GM21528 (cell line): ENCODE measurements around the gene ACY1.
A peak's percentile ranks its signal among the peaks of the same experiment; 100 is the strongest.
"Not testable (repeated sequence)": the region's sequence is repeated elsewhere in the genome, so short reads cannot be mapped to it uniquely, and the experiment has no call there.

ENCODE experiments used
- ATAC-seq: cut with Tn5 transposase; IDR thresholded peaks from one replicate; pipeline ENCODE4 v1.9.1; 2021; ENCODE audit warnings: mild to moderate bottlenecking, moderate library complexity; ENCODE audit not compliant: unreplicated experiment, low FRiP score

ACY1 gene

GRCh38 chr3:51980253-51980652, 3.1 kb upstream of the ACY1 start:
- no peak for ATAC-seq

DNA sequence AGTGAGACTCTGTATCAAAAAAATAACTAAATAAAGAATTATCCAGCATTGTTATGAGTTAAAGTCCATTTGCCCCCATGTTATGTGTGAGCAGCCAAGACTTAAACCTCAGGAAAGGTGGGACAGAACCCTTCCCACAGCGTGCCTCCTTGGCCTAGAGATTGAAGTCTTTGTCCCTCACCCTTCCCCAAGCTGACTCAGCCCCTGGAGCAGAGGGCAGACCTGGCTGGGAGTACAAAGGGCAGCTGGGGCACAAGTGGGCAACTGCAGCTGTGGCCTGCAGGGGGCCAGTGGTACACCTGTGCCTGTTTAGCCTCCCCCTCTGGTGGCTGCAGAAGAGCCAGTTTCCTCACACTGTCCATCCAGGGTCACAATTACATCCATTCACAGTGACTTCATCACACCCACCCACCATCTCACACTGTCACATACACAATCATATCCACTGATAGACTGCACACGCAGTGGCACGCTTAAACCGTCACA, 940 bp upstream of the ACY1 start:
- ATAC-seq = peak; percentile 44

DNA sequence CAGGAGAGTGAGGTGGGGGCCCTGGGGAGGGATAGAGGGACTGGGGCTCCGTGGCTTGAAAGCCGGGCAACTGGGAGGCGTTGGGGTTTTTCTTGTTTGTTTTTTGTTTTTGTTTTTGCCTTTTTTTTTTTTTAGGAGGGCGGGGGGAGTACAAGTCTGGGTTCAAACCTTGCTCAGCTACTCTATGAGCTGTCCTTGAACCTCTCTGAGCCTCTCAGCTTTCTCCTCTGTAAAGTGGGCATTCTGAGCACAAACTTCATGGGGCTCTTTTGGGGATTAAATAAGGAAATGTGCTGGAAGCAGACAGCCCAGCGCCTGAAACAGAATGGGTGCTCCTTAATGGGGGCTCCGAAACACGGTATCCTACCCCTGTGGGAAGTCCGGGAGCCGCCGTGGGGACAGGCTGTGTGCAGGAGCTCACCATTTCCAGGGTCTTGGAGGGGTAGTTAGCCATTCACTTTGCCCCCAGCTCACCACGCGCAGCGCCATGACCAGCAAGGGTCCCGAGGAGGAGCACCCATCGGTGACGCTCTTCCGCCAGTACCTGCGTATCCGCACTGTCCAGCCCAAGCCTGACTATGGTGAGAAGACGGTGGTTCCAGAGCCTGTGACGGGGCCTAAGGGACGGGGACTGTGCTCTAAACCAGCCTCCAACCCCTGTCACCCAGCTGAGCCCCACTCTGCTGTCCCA, 388 bp downstream of the ACY1 start:
- no peak for ATAC-seq

DNA sequence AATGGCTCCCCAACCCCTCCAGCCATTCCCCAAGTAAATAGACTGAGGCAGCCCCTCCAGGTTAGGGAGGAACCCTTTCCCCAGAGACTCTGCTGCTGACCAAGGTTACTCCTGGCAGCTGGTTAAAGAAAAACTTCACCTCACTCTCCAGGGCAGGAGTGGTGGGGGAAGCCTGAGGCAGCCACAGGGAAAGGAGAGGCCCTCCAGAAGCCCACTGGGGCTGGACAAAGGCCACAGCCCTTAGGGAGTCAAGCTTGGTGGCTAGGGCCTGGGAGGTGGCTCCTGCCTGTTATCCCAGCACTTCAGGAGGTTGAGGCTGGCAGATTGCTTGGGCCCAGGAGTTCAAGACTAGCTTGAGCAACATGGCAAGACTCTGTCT, 923 bp downstream of the ACY1 start:
- ATAC-seq = no peak

- no peak for ATAC-seq
Measured at GRCh38 chr3:51985063-51985462, 1.7 kb downstream of the ACY1 start.

DNA sequence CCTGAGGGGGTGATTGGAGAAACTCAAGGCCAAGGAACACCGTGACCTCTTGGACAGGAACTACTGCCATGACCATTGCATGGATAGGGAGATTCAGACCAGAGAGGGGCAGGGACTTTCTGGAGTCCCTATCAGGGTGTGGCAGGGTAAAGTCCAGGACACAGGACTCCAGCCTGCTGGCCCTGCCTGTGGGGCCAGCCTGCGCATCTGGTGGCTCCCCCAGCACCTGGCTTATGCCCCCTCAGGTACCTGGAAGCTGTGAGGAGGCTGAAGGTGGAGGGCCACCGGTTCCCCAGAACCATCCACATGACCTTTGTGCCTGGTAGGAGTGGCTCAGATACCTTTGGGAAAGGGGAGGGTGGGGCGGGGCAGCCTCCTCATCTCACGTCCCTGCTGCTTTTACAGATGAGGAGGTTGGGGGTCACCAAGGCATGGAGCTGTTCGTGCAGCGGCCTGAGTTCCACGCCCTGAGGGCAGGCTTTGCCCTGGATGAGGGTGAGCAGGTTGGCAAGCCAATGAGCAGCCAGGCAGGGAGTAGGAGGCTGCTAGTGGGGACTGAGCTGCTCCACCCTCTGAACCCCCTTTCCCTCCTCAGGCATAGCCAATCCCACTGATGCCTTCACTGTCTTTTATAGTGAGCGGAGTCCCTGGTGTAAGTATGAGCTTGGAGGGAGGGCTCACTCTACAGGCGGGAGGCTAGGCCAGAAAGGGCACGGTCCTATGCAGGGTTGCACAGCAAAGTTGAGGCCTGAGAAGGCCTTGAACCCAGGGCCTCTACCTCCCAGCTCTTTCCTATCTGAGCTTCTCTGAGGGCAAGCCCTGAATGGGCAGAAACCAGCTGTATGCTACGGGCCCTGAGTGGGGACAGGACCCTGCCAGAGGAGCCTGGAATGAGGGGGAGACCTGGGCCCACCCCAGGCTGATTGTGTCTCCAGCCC, 2.9 kb downstream of the ACY1 start:
- ATAC-seq = no peak

DNA sequence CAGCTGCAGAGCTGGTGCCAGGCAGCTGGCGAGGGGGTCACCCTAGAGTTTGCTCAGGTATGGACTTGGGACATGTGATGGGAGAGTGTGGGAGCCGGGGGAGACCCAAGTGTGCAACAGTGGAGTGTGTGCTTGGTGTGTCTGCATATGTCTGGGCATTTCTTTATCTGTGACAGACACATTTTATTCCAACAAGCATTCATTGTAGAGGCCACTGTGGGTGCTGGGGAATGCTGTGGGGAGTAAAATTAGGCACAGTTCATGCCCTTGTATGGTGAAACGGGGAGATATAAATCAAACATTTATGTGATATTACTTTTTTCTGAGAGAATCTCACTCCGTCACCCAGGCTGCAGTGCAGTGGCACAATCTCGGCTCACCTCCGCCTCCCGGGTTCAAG, 4.2 kb downstream of the ACY1 start:
- ATAC-seq = no peak

DNA sequence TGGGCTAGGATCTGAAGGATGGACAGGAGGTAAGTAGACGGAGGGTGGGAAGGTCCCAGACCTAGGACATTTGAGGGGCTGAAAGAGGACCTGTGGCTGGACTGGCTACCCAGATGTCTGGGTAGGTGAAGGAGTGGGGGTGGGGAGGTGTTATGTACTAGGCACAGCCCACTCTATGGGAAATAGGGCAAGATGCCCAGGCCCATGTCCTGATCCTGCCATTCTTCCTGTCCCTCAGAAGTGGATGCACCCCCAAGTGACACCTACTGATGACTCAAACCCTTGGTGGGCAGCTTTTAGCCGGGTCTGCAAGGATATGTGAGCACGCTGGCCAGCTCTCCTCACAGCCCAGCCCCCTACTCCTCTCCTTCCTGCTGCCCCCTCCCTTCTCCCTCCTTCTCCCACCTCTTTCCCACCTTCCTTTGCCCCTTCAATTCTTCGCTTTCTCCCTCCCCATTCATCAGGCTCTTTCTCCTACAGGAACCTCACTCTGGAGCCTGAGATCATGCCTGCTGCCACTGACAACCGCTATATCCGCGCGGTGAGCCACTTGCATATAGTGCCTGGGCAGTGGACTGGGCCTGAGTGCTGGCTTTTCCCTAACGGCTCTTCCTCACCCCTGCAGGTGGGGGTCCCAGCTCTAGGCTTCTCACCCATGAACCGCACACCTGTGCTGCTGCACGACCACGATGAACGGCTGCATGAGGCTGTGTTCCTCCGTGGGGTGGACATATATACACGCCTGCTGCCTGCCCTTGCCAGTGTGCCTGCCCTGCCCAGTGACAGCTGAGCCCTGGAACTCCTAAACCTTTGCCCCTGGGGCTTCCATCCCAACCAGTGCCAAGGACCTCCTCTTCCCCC, 5.2 kb downstream of the ACY1 start:
- ATAC-seq = no peak

DNA sequence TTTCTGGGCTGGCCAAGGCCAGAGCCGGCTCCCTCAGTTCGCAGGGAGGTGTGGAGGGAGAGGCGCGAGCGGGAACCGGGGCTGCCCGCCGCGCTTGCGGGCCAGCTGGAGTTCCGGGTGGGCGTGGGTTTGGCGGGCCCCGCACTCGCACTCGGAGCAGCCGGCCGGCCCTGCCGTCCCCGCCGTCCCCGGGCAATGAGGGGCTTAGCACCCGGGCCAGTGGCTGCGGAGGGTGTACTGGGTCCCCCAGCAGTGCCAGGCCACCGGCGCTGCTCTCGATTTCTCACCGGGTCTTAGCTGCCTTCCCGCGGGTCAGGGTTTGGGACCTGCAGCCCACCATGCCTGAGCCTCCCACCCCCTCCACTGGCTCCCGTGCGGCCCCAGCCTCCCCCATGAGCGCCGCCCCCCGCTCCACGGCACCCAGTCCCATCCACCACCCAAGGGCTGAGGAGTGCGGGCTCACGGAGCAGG, 7.2 kb downstream of the ACY1 start:
- not testable (repeated sequence) for ATAC-seq

GRCh38 chr3:51992017-51992682, 8.8 kb downstream of the ACY1 start:
- no peak for ATAC-seq

GRCh38 chr3:51993657-51994056, 10.3 kb downstream of the ACY1 start:
- ATAC-seq = not testable (repeated sequence)

- no peak for ATAC-seq
Measured at GRCh38 chr3:51994530-51994929, 11.2 kb downstream of the ACY1 start.

GRCh38 chr3:51995346-51996163, 12.2 kb downstream of the ACY1 start, which contains the start of gene RPL29:
Gene RPL29 (minus strand): TSS chr3:51995895. CDS start chr3:51995461, 434 bp downstream.
- ATAC-seq = peak; percentile 86

DNA sequence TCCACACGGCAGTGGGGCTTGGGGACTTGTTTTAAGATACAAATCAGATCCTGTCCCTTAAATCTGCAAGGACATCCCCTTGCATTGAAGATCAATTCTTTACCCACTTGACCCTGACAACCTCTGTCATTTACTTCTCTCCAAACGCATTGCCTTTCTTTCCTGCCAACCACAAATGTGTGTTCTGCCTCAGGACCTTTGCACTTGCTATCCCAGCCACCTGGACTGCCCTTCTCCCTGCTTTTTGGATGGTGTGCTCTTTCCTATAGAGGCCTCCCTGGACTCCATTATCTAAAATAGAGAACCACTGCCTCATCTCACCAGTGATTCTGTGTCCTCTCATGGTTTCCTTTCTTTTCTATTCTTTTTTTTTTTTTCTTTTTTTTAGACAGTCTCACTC, 13.8 kb downstream of the ACY1 start:
- ATAC-seq = no peak

- no peak for ATAC-seq
Measured at GRCh38 chr3:51997935-51998596, 14.7 kb downstream of the ACY1 start.

GRCh38 chr3:51998774-51999173, 15.4 kb downstream of the ACY1 start:
- ATAC-seq = no peak

GRCh38 chr3:51999846-52000245, 16.5 kb downstream of the ACY1 start:
- no peak for ATAC-seq

DNA sequence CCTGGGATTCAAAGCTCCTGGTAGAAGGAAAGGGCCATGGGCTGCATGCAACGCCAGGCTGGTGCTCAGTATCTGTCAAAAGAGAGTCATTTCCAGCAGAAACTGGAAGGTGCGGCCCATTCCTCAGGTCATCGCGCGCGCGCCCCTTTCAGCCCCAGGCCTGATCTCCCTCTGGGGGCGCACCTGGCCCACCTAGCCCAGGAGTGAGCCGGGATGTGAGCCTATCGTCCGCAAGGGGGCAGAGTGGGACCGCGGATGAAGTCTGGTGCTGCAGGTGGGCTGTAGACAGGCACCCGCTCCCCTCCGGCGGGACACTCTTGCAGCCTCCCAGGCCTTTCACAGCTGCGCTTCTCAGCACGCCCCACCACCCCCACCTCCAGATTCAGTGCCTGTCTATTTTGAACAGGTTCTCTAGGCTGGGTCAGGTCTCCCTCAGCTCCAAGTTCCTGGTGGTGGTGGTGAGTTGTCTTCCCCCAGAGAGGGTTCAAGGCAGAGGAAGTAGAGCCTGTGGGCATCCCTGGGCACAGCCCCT, 18.2 kb downstream of the ACY1 start:
- peak; percentile 72 for ATAC-seq
